HL-60 (cell line): ENCODE data around the gene HUNK.

ENCODE experiments used
- DNase-seq, 2 experiments: peaks; one replicate each; pipeline ENCODE4 v3.0.0-alpha.2; 2010 to 2020; ENCODE audit warnings: low read depth in 1 of 2, low spot score in 1 of 2
- H3K27ac ChIP-seq: fragments of 250-450 bp; sonication (Bioruptor Pico); replicated peaks from 2 replicates; pipeline ENCODE4 v1.5.1; 2020; ENCODE audit warnings: mild to moderate bottlenecking, moderate library complexity
- H3K27me3 ChIP-seq: fragments of 250-450 bp; sonication (Bioruptor Pico); 2 replicates; pipeline ENCODE4 v1.5.1; 2021; ENCODE audit warnings: mild to moderate bottlenecking, moderate library complexity; ENCODE audit not compliant: insufficient read depth, poor library complexity, severe bottlenecking
- H3K4me3 ChIP-seq: replicated peaks from 2 replicates; pipeline ENCODE4 v1.5.1; 2011; ENCODE audit warnings: mild to moderate bottlenecking, control low read depth, low read length; ENCODE audit not compliant: insufficient read depth
- GABPA ChIP-seq: IDR thresholded peaks from 2 replicates; pipeline ENCODE4 v1.6.1; 2012; ENCODE audit warnings: low read depth
- POLR2AphosphoS5 ChIP-seq: IDR thresholded peaks from 2 replicates; pipeline ENCODE4 v1.6.1; 2012; ENCODE audit warnings: low read depth
- REST ChIP-seq: IDR thresholded peaks from 2 replicates; pipeline ENCODE4 v1.6.1; 2012; ENCODE audit warnings: low read depth; ENCODE audit not compliant: insufficient replicate concordance
- SPI1 ChIP-seq: IDR thresholded peaks from 2 replicates; pipeline ENCODE4 v1.6.1; 2012; ENCODE audit warnings: low read depth, mild to moderate bottlenecking, borderline replicate concordance
- TF ChIP-seq, protein P1 (sequence below): IDR thresholded peaks from one replicate; pipeline ENCODE4 v1.5.1; 2011; ENCODE audit warnings: low read length, control low read depth, inconsistent platforms; ENCODE audit not compliant: insufficient read depth

Gene HUNK

GRCh38 chr21:31878831-31879230 lies 6.0 kb downstream of the HUNK start:
- no peak for TF ChIP-seq REST
- no peak for TF ChIP-seq POLR2AphosphoS5
- TF ChIP-seq, protein P1, sequence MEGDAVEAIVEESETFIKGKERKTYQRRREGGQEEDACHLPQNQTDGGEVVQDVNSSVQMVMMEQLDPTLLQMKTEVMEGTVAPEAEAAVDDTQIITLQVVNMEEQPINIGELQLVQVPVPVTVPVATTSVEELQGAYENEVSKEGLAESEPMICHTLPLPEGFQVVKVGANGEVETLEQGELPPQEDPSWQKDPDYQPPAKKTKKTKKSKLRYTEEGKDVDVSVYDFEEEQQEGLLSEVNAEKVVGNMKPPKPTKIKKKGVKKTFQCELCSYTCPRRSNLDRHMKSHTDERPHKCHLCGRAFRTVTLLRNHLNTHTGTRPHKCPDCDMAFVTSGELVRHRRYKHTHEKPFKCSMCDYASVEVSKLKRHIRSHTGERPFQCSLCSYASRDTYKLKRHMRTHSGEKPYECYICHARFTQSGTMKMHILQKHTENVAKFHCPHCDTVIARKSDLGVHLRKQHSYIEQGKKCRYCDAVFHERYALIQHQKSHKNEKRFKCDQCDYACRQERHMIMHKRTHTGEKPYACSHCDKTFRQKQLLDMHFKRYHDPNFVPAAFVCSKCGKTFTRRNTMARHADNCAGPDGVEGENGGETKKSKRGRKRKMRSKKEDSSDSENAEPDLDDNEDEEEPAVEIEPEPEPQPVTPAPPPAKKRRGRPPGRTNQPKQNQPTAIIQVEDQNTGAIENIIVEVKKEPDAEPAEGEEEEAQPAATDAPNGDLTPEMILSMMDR, result no peak
- no peak for TF ChIP-seq GABPA
- TF ChIP-seq SPI1, result no peak
- no peak overlapping the region for H3K4me3 ChIP-seq
- no peak for DNase-seq
- H3K27ac ChIP-seq, result no peak overlapping the region
- H3K27me3 ChIP-seq, result peaks cover 16% of the 10 kb centered on the region

DNA sequence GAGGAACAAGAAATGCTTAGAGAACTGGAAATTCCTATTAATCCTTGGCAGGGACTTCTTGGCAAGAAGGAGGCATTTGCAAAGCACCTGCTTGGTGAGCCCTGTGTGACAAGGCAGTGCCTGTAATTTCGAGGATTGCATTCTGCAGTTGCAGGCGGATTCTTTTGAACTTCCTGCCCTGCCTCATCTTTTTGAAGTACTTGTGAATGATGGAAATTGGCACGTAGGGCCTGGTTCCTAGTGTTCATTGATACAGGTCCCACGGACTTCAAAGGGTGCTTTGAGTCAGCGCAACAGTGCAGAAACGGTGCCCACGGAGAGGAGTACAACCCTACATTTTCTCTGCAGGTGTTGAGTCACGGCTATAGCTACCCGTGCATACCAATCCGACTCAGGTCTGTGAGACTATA lies 6.4 kb downstream of the HUNK start:
- peaks cover 14% of the 10 kb centered on the region for H3K27me3 ChIP-seq
- no peak overlapping the region for H3K4me3 ChIP-seq
- TF ChIP-seq GABPA (no peak), SPI1 (no peak), POLR2AphosphoS5 (no peak), REST (no peak)
- TF ChIP-seq, protein P1, result no peak
- DNase-seq, result no peak
- no peak overlapping the region for H3K27ac ChIP-seq

GRCh38 chr21:31879911-31880310 lies 7.1 kb downstream of the HUNK start:
- Histone ChIP-seq H3K27me3 (peaks cover 10% of the 10 kb centered on the region), H3K4me3 (no peak overlapping the region), H3K27ac (no peak overlapping the region)
- no peak for DNase-seq
- no peak for TF ChIP-seq REST
- TF ChIP-seq GABPA, result no peak
- no peak for TF ChIP-seq POLR2AphosphoS5
- TF ChIP-seq, protein P1, result no peak
- no peak for TF ChIP-seq SPI1
